Transverse colon (tissue), 3 donors: ENCODE measurements around the gene SGIP1.

Experiments
- EP300 ChIP-seq: sonication (generic); formaldehyde crosslinking; IDR thresholded peaks from one replicate; pipeline ENCODE4 v1.6.1; 2017; ENCODE audit warnings: antibody characterized with exemption, low read depth
- POLR2A ChIP-seq: fragments of 450-650 bp; IDR thresholded peaks from one replicate; pipeline ENCODE4 v1.6.1; 2016; ENCODE audit warnings: antibody characterized with exemption, mild to moderate bottlenecking, moderate library complexity
- TF ChIP-seq, protein P1 (sequence below), 5 experiments: fragments of 200-600 bp in 3 of 5; fragments of 450-650 bp in 2 of 5; sonication (generic) in 3 of 5; IDR thresholded peaks; 1 replicate in 2 of 5; 2 replicates in 3 of 5; pipeline ENCODE4 v1.5.1; 2016 to 2017; ENCODE audit warnings: antibody characterized with exemption in 5 of 5, inconsistent platforms in 3 of 5, mild to moderate bottlenecking in 2 of 5, moderate library complexity in 1 of 5

DNA sequence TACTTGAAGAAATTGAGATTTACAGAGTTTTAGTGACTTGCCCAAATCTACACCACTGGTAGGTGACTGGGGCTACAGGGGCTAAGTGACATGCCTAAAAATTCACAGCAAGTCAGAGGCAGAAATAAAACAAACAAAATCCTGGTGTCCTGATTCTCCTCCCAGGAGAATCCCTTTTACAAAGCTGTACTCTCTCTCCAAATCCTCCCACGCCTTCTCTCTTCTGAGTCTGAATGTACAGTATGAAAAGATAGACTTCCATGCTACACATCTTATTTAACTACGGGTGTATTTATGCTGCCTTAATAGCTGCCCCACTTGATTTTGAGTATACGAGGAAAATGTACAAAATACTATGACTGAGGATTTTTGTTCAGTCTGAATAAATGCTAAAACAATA, 65.4 kb downstream of the SGIP1 start:
- TF ChIP-seq, protein P1, sequence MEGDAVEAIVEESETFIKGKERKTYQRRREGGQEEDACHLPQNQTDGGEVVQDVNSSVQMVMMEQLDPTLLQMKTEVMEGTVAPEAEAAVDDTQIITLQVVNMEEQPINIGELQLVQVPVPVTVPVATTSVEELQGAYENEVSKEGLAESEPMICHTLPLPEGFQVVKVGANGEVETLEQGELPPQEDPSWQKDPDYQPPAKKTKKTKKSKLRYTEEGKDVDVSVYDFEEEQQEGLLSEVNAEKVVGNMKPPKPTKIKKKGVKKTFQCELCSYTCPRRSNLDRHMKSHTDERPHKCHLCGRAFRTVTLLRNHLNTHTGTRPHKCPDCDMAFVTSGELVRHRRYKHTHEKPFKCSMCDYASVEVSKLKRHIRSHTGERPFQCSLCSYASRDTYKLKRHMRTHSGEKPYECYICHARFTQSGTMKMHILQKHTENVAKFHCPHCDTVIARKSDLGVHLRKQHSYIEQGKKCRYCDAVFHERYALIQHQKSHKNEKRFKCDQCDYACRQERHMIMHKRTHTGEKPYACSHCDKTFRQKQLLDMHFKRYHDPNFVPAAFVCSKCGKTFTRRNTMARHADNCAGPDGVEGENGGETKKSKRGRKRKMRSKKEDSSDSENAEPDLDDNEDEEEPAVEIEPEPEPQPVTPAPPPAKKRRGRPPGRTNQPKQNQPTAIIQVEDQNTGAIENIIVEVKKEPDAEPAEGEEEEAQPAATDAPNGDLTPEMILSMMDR (IDR thresholded peaks at IDR 0.05): no peak
- TF ChIP-seq EP300: no peak
- TF ChIP-seq POLR2A: no peak
